ENCODE measurements around the gene TOGARAM2.

- no peak for TF ChIP-seq SNAI2 (CRISPR knock-in tag; IDR thresholded peaks at IDR 0.05)
- TF ChIP-seq PATZ1 (CRISPR knock-in tag; IDR thresholded peaks at IDR 0.05; ENCODE audit: borderline replicate concordance), result no peak
- no peak for TF ChIP-seq ARNTL (CRISPR knock-in tag; IDR thresholded peaks at IDR 0.05; ENCODE audit: borderline replicate concordance, low read depth)
- TF ChIP-seq ZFP3 (CRISPR knock-in tag; IDR thresholded peaks at IDR 0.05), result no peak
- TF ChIP-seq TSHZ2 (CRISPR knock-in tag; IDR thresholded peaks at IDR 0.05), result no peak
- TF ChIP-seq POU6F1 (CRISPR knock-in tag; IDR thresholded peaks at IDR 0.05; ENCODE audit: borderline replicate concordance, low read depth), result no peak
- no peak for TF ChIP-seq BACH2 (CRISPR knock-in tag; IDR thresholded peaks at IDR 0.05; ENCODE audit: borderline replicate concordance)
- TF ChIP-seq RARB (CRISPR knock-in tag; IDR thresholded peaks at IDR 0.05), result no peak
- no peak for TF ChIP-seq ZC3H10 (CRISPR knock-in tag; IDR thresholded peaks at IDR 0.05)
- no peak for TF ChIP-seq ZNF565 (CRISPR knock-in tag; conservative IDR thresholded peaks at IDR 0.05; ENCODE audit: low read depth)
- no peak for TF ChIP-seq ISL1 (CRISPR knock-in tag; IDR thresholded peaks at IDR 0.05)
- no peak for TF ChIP-seq ZNF70 (CRISPR knock-in tag; IDR thresholded peaks at IDR 0.05)
- no peak for TF ChIP-seq ZFP30 (CRISPR knock-in tag; IDR thresholded peaks at IDR 0.05)
Observed at GRCh38 chr2:29061176-29061575, 80.1 kb downstream of the TOGARAM2 start.
